ENCODE measurements around the gene PSMF1. TPM values are rescaled to one million over a fixed set of nuclear protein-coding genes. Genes with fewer than 3 reads are reported as not detected.

The PSMF1 gene
- total RNA-seq, 1 donor: 142 TPM

DNA sequence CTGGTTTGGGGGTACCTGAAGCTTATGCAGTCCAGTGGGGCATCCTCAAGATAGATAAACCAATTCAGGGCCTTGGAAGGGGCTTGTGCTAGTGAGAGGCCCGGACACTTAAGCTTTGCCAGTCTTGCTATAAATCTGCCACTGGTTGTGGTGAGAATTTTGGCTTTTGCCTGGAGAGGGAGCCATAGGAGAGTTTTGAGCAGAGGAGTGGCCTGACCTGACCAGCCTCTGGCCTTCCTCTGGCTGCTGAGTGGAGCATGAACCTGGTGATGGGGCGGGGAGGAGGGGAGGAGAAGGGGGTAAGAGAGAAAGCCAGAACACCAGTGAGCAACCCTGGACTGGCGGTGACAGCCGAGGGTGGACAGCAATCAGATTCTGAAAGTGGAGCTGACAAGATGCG is 59.3 kb downstream of the PSMF1 start:
- DNase-seq (ENCODE audit: low read depth): no peak
- TF ChIP-seq, protein P1, sequence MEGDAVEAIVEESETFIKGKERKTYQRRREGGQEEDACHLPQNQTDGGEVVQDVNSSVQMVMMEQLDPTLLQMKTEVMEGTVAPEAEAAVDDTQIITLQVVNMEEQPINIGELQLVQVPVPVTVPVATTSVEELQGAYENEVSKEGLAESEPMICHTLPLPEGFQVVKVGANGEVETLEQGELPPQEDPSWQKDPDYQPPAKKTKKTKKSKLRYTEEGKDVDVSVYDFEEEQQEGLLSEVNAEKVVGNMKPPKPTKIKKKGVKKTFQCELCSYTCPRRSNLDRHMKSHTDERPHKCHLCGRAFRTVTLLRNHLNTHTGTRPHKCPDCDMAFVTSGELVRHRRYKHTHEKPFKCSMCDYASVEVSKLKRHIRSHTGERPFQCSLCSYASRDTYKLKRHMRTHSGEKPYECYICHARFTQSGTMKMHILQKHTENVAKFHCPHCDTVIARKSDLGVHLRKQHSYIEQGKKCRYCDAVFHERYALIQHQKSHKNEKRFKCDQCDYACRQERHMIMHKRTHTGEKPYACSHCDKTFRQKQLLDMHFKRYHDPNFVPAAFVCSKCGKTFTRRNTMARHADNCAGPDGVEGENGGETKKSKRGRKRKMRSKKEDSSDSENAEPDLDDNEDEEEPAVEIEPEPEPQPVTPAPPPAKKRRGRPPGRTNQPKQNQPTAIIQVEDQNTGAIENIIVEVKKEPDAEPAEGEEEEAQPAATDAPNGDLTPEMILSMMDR (IDR thresholded peaks at IDR 0.05; ENCODE audit: insufficient read depth, low read length): no peak
- no peak overlapping the region for H3K4me3 ChIP-seq (ENCODE audit: low read depth, low read length)

DNA sequence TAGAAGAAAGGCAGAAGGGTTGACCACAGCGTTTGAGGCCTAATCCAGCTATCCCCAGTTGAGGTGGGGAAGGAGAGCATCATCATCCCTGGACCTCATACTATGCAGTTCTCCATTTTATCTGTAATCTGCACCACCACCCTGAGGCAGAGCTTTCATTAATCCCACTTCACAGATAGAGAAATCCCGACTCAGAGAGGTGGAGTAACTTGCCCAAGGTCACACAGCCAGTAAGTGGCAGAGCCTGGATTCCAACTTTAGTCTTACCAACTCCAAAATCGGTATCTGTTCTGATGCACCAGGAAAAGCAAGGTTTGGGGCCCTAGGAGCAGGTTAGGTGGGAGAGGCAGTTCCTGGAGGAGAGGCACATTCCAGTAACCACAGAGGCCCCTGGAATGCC is 59.7 kb downstream of the PSMF1 start:
- TF ChIP-seq, protein P1 (IDR thresholded peaks at IDR 0.05; ENCODE audit: insufficient read depth, low read length): no peak
- H3K4me3 ChIP-seq (ENCODE audit: low read depth, low read length): no peak overlapping the region
- no peak for DNase-seq (ENCODE audit: low read depth)

DNA sequence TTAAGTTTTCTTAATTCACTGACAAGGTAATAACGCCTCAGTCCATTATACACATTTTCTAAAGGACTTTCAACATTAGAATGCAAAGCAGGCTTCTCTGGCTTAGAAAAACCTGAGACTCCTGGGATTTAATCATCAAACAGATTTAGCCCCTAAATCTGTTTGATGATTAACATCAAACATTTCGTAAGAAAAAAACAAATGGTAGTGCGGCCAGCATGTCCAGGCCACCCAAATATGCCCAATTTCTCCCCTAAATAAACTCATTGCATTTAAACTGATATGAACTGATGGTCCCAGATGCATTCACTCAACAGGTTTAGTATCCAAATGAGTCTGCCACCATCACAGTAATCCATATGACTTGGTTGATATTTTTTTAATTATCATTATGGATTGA is 60.2 kb downstream of the PSMF1 start:
- TF ChIP-seq, protein P1 (IDR thresholded peaks at IDR 0.05; ENCODE audit: insufficient read depth, low read length): no peak
- no peak overlapping the region for H3K4me3 ChIP-seq (ENCODE audit: low read depth, low read length)
- no peak for DNase-seq (ENCODE audit: low read depth)

DNA sequence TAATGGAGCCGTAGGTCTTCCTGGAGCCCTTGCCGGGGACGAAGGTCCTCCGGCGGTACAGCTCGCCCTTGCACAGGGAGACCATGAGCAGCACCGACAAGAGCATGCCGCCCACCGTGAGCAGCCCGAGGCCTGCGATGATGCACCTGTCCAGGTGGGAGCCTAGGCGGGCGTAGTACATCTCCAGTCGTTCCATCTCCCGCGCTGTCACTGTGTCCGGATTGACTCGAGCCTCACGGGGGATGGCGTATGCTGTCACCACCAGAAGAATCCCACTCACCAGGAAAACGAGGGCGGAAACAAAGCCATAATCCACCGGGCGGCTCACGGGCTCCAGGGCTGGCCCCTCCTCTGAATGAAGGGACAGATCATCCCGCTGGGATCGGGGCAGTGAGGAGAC is 62.5 kb downstream of the PSMF1 start:
- DNase-seq (ENCODE audit: low read depth): no peak
- no peak overlapping the region for H3K4me3 ChIP-seq (ENCODE audit: low read depth, low read length)
- TF ChIP-seq, protein P1 (IDR thresholded peaks at IDR 0.05; ENCODE audit: insufficient read depth, low read length): no peak

DNA sequence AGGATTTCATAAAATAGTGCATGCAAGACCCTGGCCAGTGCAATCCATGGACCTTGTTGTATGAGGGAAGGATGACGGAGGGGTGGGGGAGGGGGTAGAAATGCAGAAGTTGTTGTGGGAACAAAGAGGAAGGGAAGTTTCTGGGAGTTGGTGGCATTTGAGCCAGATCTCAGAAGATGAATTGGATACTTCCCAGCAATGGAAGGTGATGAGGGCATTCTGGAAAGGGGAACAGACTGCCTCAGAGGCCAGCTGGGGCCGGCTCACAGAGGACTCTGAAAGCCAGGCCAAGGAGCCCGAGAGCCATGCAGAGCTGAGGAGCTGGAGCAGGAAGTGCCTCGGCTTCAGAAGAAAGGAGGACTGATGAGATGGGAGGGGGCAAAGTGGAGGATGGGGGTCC is 63.7 kb downstream of the PSMF1 start:
- no peak for DNase-seq (ENCODE audit: low read depth)
- no peak overlapping the region for H3K4me3 ChIP-seq (ENCODE audit: low read depth, low read length)
- TF ChIP-seq, protein P1 (IDR thresholded peaks at IDR 0.05; ENCODE audit: insufficient read depth, low read length): no peak

DNA sequence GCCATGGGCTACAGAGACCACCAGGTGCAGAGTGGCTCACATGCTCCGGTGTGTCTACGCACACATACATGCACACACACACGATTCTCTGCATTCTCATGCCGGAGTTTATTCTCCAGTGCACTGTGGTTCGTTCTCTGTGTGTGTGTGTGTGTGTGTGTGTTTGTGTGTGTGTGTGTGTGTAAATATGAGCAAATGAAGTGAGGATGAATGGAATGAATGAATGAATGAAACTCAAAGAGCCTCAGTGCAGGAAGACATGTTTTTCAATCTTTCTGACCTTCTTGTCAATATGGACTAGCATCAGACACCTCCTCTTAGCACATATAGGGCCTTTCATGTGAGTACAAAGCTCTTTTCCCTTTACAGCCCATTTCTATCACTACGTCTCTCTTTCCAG is 64.8 kb downstream of the PSMF1 start:
- DNase-seq (ENCODE audit: low read depth): no peak
- no peak overlapping the region for H3K4me3 ChIP-seq (ENCODE audit: low read depth, low read length)
- TF ChIP-seq, protein P1 (IDR thresholded peaks at IDR 0.05; ENCODE audit: insufficient read depth, low read length): no peak

DNA sequence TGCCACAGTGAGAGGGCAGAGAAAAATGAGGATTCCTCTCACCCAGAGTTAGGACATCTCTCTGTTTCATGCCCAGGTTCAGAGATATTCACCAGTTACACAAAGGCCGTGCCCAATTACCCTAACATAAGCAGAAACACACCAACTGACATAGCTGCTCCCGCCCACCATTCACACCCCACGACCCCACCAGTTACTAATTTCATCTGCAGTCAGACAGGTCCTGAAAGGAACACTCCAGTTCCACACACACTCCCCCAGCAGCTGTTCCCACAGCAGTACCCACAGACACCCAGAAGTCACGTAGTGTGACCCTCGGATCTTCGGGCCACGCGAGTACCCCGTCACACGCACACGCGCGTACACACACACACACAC is 65.8 kb downstream of the PSMF1 start:
- H3K4me3 ChIP-seq (ENCODE audit: low read depth, low read length): no peak overlapping the region
- TF ChIP-seq, protein P1 (IDR thresholded peaks at IDR 0.05; ENCODE audit: insufficient read depth, low read length): no peak
- DNase-seq (ENCODE audit: low read depth): no peak

All from fibroblast of the aortic adventitia (primary cell).